ENCODE results near the gene RNF214.

DNA sequence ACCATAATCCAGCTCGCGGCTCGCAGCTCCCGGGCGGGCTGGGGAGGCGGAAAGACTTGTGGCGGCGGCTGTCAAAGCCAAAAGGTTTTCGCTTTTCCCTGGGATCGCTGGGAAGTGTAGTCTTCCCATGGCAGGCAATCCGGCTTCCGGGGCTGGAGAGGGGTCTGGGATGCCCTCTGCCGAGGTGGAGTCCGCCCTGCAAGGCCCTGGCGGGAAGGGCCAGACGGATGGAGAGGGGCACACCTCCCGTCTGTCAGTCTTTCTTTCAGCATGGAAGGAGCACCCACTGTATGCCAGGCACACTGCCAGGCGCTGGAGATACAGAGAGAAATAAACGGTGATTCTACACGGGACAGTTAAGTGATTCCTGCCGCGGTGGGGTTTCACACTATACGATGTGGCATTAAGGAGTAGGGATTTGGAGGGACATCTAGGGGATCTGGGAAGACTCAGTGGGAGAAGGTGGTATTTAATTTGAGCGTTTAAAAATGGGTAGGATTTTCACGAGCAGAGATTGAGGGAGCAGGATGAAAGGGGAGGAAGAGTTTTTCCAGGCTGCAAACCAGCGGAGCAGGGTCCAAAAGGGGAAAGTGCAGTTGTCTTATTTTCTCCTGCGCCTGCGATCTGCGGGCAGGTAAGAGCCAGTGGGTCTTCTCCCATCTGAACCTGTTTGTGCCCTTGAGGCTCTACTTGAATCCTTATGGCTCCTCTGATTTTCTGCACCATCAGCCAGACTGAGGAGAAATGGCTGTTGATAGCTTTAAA lies 83.9 kb downstream of the RNF214 start, which contains the start of gene BACE1:
- no peak for TF ChIP-seq EP300 (IDR thresholded peaks at IDR 0.05)
- TF ChIP-seq, protein P1, sequence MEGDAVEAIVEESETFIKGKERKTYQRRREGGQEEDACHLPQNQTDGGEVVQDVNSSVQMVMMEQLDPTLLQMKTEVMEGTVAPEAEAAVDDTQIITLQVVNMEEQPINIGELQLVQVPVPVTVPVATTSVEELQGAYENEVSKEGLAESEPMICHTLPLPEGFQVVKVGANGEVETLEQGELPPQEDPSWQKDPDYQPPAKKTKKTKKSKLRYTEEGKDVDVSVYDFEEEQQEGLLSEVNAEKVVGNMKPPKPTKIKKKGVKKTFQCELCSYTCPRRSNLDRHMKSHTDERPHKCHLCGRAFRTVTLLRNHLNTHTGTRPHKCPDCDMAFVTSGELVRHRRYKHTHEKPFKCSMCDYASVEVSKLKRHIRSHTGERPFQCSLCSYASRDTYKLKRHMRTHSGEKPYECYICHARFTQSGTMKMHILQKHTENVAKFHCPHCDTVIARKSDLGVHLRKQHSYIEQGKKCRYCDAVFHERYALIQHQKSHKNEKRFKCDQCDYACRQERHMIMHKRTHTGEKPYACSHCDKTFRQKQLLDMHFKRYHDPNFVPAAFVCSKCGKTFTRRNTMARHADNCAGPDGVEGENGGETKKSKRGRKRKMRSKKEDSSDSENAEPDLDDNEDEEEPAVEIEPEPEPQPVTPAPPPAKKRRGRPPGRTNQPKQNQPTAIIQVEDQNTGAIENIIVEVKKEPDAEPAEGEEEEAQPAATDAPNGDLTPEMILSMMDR (IDR thresholded peaks at IDR 0.05) = peak in 3 of 7 experiments; percentile 3 to 23 (median 6)

Data from stomach (tissue), 4 donors.